K562 (cell line): Measurements from ENCODE around the gene MDN1.
"Not testable (repeated sequence)": the region's sequence is repeated elsewhere in the genome, so short reads cannot be mapped to it uniquely, and the experiment has no call there.

Experiments
- POLR2A ChIP-seq: fragments of 450-650 bp; conservative IDR thresholded peaks from 2 replicates; pipeline ENCODE4 v1.6.1; 2016
- SNIP1 ChIP-seq: fragments of 450-650 bp; IDR thresholded peaks from 2 replicates; pipeline ENCODE4 v1.7.1; 2017; ENCODE audit warnings: low read depth, mild to moderate bottlenecking

- 0 out of 2 replicates have a peak, but pooled peaks have one; percentile 25 for TF ChIP-seq POLR2A
- TF ChIP-seq SNIP1: not testable (repeated sequence)
These were observed 178.0 kb downstream of the MDN1 start for GRCh38 chr6:89641581-89641980.
